Esophagus mucosa (tissue), 1 donor: ENCODE results near the gene PLEKHM3. TPM values are rescaled to one million over a fixed set of nuclear protein-coding genes. Genes with fewer than 3 reads are reported as not detected.
"Not testable (repeated sequence)": the region's sequence is repeated elsewhere in the genome, so short reads cannot be mapped to it uniquely, and the experiment has no call there.

Source experiments
- ATAC-seq: fragments of 200-7000 bp; cut with Tn5 transposase; one replicate; pipeline ENCODE4 v1.9.1; 2020
- total RNA-seq: library from RNA; stranded (reverse); gene quantifications from one replicate; pipeline ENCODE4 v1.2.4, GENCODE V29; 2023
- donor health status: DM: yes; HTN: yes; CAD: no.

Gene PLEKHM3
- total RNA-seq, 1 donor from 2014 or later, result 4.7 TPM

- ATAC-seq, result no peak
Measured at GRCh38 chr2:207987025-207987716, 38.2 kb downstream of the PLEKHM3 start.

DNA sequence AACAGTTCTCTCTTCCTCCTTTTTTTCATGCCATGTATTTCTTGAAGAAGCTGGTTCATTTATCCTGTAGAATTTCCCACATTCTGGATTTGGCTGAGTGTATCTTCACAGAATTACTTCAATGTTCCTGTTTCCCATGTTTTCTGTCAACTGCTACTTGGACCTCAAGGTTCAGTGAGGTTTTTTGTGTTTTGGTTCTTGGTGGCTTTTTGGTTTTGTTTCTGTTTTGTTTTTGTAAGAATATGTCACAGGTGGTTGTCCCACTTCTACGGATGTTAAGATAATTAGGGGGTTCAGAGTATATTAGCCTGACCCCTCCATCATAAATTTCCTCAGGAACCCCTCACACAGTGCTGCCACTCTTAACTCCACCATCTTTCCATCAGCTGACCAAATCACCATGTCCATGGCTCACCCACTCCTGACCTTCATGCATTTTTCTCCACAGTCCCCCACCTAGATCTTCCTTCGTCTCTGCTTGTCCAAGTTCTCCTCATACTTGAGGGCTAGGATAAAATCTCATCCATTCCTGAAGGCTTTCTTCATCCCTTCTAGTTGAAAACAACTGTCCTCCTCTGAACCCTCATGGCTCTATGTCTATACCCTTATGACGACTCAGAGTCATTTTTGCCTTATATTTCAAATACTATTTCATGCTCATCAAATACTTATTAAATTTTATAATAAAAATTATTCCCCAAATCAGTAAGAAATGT lies 40.4 kb downstream of the PLEKHM3 start:
- no peak for ATAC-seq

DNA sequence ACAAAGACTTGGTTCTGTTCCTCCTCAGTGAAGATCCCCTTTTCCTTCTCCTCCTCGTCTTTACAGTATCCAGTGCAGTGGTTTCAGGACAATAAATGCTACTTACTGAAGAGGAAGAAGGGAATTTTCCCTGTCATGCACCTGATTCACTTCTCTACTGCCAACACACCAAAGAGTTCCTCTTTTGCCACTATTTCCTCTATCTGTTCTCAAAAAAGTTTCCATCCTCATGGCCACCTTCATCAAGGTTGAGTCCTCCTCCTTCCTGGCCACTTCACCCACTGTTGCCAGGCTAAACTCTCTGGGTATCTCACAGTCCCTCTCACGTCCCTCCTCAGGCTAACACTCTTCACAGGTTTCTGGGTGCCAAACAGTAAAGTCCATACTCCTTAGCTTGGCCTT lies 41.7 kb downstream of the PLEKHM3 start:
- no peak for ATAC-seq

DNA sequence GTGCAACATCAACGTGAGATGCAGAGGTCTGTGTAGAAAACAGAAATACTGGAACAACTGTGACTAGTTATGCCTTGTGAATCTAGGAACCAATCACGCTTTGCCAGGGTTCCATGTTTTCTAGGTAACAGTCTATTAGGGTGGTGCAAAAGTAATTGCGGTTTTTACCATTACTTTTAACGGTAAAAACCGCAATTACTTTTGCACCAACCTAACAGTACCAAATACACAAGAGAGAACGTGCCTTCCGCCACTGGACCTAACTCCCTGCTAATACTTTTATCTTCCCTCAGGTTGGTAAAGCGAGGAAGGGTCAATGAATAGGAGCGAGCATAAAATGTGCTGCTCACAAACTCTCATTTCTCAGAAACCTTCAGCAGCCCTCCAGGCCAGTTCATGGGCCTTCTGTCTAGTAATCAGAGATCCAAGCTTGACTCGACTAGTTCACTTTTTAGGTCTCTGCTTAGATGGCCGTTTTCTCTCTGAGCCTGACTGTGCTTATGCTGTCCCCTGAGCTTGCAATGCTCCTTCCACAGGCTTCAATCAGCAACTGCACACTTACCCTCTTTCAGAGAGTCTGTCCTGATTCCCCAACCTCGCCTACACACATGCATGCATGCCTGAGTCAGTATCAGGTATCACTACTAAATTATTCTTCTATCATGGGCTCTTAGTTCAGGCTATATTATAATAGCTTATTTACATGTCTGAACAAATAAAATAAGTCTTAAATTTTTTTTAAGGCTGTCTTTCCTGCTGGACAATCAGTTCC lies 47.0 kb downstream of the PLEKHM3 start:
- no peak for ATAC-seq

GRCh38 chr2:207975921-207976320 lies 49.4 kb downstream of the PLEKHM3 start:
- ATAC-seq, result no peak

- ATAC-seq, result no peak
Measured at GRCh38 chr2:207974216-207974605, 51.1 kb downstream of the PLEKHM3 start.

GRCh38 chr2:207970826-207971180 lies 54.5 kb downstream of the PLEKHM3 start:
- ATAC-seq, result no peak

DNA sequence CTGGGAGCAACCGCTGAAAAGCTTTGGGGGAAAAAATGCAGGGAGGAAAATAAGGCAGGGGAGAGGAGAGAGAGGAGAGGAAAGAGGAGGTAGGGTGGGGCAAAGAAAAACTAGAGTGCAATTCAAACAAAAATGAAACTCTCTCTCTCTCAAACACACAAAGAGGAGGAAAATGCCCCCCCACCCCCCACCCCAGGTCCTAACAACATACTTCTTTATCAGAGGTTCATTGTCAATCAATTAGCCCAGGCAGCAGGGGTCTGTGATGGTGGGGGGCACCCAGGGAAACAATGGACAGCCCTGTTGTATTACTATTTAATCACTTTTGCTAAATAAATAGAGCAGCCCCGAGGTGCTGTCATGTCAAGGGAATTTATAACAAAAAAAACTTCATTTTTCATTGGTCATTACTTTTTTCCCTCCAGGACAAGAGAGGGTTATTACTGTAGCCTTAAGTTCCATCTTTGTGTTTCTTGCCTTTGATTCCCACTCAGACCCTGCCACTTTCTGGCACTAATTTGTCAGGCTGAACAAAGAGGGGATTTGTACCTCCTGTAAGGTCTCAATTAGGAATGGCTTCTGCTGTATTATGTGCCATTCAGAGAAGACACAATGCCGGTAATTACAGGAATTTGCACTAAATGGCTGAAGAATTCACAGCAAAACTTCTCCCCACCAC lies 55.0 kb downstream of the PLEKHM3 start:
- no peak for ATAC-seq

- no peak for ATAC-seq
Measured at GRCh38 chr2:207969249-207969648, 56.1 kb downstream of the PLEKHM3 start.

DNA sequence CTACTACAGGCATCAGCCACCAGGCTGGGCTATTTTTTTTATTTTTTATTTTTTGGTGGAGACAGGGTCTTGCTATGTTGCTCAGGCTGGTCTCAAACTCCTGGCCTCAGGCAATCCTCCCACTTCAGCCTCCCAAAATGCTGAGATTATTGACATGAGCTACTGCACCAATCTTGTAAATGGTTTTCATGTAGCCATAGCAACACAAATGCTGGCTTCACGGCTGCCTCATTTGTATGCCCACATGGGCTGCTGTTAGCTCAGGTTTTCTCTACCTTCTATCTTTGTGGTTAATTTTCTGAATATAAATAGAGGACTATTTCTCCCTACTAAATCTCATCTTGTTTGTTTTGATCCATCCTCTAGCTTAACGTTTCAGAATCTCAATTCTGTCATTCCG lies 58.2 kb downstream of the PLEKHM3 start:
- no peak for ATAC-seq

- ATAC-seq, result no peak
Measured at GRCh38 chr2:207960911-207961310, 64.4 kb downstream of the PLEKHM3 start.

DNA sequence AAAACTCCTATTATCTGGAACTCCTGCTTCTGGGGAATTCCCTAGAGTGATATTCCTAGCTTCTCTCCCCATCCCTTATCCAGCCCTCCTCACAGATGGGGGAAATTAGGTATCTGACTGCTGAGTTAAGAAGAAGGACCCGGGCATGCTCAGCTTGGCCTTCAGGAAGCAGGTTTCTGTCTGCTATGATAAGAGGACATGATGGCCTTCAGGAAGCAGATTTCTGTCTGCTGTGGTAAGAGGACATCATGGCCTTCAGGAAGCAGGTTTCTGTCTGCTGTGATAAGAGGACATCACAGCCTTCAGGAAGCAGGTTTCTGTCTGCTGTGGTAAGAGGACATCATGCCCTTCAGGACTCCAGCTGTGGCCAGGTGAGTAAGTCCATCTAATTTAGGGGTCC lies 65.2 kb downstream of the PLEKHM3 start:
- no peak for ATAC-seq

DNA sequence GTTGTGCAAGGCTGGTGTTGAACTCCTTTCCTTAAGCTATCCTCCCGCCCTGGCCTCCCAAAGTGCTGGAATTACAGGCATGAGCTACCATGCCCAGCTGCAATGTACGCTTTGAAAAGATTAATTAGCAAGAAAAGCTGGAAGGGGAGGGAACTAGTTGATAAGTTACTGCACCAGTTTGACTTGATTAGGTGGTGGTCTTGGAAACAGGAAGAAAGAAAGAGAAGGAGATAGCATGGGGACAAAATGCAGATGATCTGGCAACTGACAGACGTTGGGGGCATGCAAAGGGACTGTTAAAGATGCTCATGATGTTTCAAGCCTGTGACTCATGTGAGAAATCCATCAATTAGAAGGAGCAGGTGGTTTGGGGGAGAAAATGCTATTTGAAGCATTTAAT lies 68.6 kb downstream of the PLEKHM3 start:
- no peak for ATAC-seq

DNA sequence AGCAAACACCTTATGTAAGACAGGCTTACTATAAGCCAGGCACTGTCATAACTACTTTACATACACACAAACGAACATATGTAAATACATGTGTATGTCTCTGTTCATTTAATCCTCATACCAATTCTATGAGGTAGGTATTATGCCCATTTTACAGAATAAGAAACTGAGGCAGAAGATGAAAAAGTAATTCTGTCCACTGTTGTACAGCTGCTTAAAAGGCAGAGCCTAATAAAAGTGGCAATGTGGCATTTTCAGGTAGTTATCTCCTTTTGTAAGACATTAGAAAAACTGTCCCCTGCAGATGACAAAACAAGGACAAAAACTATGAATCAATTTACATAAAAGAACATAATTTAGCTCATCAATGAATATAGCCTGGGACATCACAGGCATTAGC lies 69.9 kb downstream of the PLEKHM3 start:
- ATAC-seq, result no peak

GRCh38 chr2:207953354-207953753 lies 72.0 kb downstream of the PLEKHM3 start:
- no peak for ATAC-seq

- no peak for ATAC-seq
Measured at GRCh38 chr2:207952564-207953345, 72.6 kb downstream of the PLEKHM3 start.

DNA sequence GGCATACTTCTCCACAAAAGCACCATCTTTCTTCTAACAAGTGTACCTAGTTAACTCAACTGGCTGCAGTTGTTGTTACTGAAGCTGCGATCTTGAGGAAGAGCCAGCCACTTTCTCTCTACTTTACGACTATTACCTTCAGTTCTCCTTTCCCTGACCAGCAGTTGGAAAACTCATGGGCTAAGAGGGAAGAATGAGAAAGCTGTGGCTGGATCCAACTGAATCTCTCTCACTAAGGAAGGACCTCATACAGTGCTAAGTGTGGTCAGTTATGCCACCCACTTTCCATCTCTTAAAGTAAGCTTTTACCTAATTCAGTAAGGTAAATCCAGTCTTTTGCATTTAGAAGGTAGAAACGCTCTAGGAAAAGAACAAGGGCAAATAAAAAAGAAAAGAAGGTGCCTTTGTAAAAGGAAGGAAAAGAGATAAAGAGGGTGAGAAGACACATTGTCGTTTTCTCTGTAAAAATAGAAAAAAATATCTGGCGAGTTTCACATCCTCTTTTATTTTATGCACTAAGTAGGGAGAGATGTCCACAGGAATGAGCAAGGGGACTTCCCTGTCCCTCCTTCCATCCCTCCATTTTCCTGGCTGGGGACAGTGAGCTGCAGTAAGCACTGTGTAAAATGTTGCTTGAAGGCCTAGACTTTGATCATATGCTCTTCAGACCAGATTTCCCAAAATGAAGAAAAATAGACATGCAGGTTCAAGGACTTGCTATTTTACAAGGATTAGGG lies 73.4 kb downstream of the PLEKHM3 start:
- no peak for ATAC-seq

GRCh38 chr2:207950761-207951114 lies 74.6 kb downstream of the PLEKHM3 start:
- ATAC-seq, result no peak

DNA sequence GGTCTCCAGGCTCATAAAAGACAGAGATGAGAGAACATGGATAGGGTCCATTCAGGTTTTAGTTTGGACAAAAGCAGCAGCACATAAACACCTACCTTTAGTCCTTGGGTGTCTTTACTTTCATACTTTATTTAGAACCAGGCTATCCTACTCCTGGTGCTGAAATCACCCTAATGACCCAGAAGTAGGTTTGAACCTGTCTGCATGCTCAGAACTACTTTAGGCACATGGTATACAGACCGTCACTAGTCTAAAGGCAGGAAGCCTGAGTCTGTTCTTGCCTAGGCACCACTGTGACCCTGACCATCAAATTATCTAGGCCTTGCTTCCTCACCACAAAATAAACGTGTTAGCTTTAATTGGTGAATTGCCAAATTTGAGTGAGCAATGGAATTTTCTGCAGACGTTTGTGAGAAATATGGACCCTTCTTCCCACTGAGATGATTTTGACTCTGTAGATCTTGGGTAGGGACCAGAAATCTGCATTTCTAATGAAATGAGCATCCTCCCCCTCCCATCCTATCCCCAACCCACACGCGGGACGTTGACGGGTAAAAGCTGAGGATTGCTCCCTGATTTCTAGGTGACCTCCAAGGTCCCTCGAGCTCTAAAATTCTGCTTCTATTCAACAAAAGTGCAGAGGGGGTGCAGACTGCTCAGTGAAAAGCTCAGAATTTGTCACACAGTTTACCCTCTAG lies 75.1 kb downstream of the PLEKHM3 start:
- no peak for ATAC-seq

DNA sequence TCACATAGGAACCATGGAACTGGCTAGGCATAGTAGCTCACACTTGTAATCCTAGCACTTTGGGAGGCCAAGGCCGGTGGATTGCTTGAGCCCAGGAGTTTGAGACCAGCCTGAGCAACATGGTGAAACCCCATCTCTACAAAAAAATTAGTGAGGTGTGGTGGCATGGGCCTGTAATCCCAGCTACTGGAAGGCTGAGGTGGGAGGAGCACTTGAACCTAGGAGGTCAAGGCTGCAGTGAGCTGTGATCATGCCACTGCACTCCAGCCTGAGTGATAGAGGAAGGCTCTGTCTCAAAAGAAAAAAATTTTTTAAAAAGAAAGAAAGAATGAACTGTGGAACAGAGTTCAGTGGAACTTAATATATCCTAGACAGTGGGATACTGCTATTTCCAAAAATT lies 76.1 kb downstream of the PLEKHM3 start:
- not testable (repeated sequence) for ATAC-seq

DNA sequence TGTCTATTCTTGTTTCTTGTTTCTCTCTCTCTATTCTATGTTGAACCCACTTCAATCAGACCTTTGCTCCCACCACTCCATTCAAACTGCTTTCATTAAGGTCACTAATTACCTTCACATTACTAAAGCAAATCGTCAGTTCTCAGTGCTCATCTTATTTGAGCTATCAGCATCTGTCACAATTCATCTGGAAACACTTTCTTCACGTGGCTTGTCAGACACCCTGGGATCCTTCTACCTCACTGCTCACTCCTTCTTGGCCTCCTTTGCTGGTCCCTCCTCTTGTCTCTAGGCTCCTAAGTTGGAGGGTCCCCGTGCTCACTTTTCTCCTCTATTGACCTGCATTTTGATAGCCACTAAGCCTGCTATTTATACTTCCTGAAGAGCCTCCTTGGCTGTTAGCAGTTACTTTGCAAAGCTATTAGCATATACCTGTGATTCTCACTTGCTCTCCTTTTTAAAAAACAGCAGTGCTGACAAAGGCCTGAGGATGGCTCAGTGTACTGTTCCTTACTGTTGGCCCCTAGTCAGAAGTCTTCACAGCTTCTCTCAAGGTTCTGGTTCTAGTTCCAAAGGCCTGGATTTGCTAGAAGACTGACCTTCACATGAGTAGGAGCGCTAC lies 80.2 kb downstream of the PLEKHM3 start:
- ATAC-seq, result no peak
